Loucy (cell line): ENCODE measurements around the gene KRTCAP2.

Experiments
- H2AFZ ChIP-seq: fragments of 200-600 bp; sonication (generic); 2 replicates; pipeline ENCODE4 v1.6.0; 2016; ENCODE audit warnings: antibody characterized with exemption, mild to moderate bottlenecking, low read length, moderate library complexity
- H3F3A ChIP-seq: fragments of 200-600 bp; 2 replicates; pipeline ENCODE4 v1.6.0; 2016; ENCODE audit warnings: antibody characterized with exemption, low read depth, mild to moderate bottlenecking
- H3K27me3 ChIP-seq: fragments of 200-600 bp; sonication (generic); 2 replicates; pipeline ENCODE4 v1.6.1; 2014; ENCODE audit warnings: low read length, mild to moderate bottlenecking; ENCODE audit not compliant: insufficient read depth, poor library complexity, severe bottlenecking
- H3K36me3 ChIP-seq: fragments of 200-600 bp; sonication (generic); 2 replicates; pipeline ENCODE4 v1.6.1; 2016; ENCODE audit warnings: low read length; ENCODE audit not compliant: insufficient read depth
- H3K4me1 ChIP-seq: fragments of 200-600 bp; sonication (generic); 2 replicates; pipeline ENCODE4 v1.5.1; 2014; ENCODE audit warnings: low read length, mild to moderate bottlenecking; ENCODE audit not compliant: insufficient read depth, poor library complexity, severe bottlenecking
- H3K4me2 ChIP-seq: fragments of 200-600 bp; sonication (generic); 2 replicates; pipeline ENCODE4 v1.6.0; 2014; ENCODE audit warnings: antibody characterized with exemption, low read length, low read depth, mild to moderate bottlenecking; ENCODE audit not compliant: poor library complexity, severe bottlenecking
- H3K4me3 ChIP-seq: fragments of 200-600 bp; sonication (generic); 2 replicates; pipeline ENCODE4 v1.5.1; 2014; ENCODE audit warnings: low read length, mild to moderate bottlenecking, mixed read lengths; ENCODE audit not compliant: poor library complexity, severe bottlenecking
- H3K79me2 ChIP-seq: fragments of 200-600 bp; sonication (generic); 2 replicates; pipeline ENCODE4 v1.6.1; 2014; ENCODE audit warnings: low read length; ENCODE audit not compliant: insufficient read depth
- H3K9ac ChIP-seq: fragments of 200-600 bp; sonication (generic); 2 replicates; pipeline ENCODE4 v1.6.0; 2014; ENCODE audit warnings: mild to moderate bottlenecking, low read depth, low read length, moderate library complexity; ENCODE audit not compliant: poor library complexity, severe bottlenecking
- H3K9me2 ChIP-seq: fragments of 200-600 bp; sonication (generic); replicated peaks from 2 replicates; pipeline ENCODE4 v1.6.1; 2016; ENCODE audit warnings: low read depth, low read length, mixed read lengths
- H3K9me3 ChIP-seq: fragments of 200-600 bp; sonication (generic); 2 replicates; pipeline ENCODE4 v1.6.1; 2014; ENCODE audit warnings: mild to moderate bottlenecking, antibody characterized with exemption, low read length, low read depth; ENCODE audit not compliant: insufficient read depth
- H4K20me1 ChIP-seq: fragments of 200-600 bp; sonication (generic); 2 replicates; pipeline ENCODE4 v1.6.0; 2014; ENCODE audit warnings: antibody characterized with exemption, low read length, mild to moderate bottlenecking; ENCODE audit not compliant: insufficient read depth, poor library complexity, severe bottlenecking
- CTCF ChIP-seq: fragments of 200-600 bp; sonication (generic); conservative IDR thresholded peaks from 2 replicates; pipeline ENCODE4 v1.5.1; 2014; ENCODE audit warnings: mild to moderate bottlenecking, antibody characterized with exemption, low read length
- EZH2phosphoT487 ChIP-seq: fragments of 200-600 bp; IDR thresholded peaks from 2 replicates; pipeline ENCODE4 v1.6.1; 2018; ENCODE audit warnings: antibody characterized with exemption, mild to moderate bottlenecking, moderate library complexity, borderline replicate concordance

KRTCAP2 gene

GRCh38 chr1:155210314-155211104 is 37.4 kb upstream of the KRTCAP2 start:
- Histone ChIP-seq H3K36me3 (no peaks in the 10 kb centered on the region), H3K9ac (peak overlapping the region; percentile 81), H3K27me3 (no peaks in the 10 kb centered on the region), H3K4me1 (peaks cover 28% of the 10 kb centered on the region), H3K9me3 (no peaks in the 10 kb centered on the region), H4K20me1 (no peaks in the 10 kb centered on the region), H3K4me3 (peak overlapping the region; percentile 91), H3K9me2 (no peaks in the 10 kb centered on the region), H3F3A (no peaks in the 10 kb centered on the region), H2AFZ (no peak overlapping the region), H3K4me2 (peak overlapping the region; percentile 99), H3K79me2 (peaks cover 16% of the 10 kb centered on the region)
- TF ChIP-seq CTCF: no peak
- no peak for TF ChIP-seq EZH2phosphoT487

GRCh38 chr1:155209312-155209721 is 36.2 kb upstream of the KRTCAP2 start:
- peak overlapping the region; percentile 91 for H3K4me3 ChIP-seq
- peak overlapping the region; percentile 99 for H3K4me2 ChIP-seq
- H3K9me2 ChIP-seq: no peaks in the 10 kb centered on the region
- no peaks in the 10 kb centered on the region for H3K27me3 ChIP-seq
- peaks cover 16% of the 10 kb centered on the region for H3K79me2 ChIP-seq
- TF ChIP-seq CTCF: no peak
- TF ChIP-seq EZH2phosphoT487: no peak
- no peaks in the 10 kb centered on the region for H4K20me1 ChIP-seq
- peaks cover 28% of the 10 kb centered on the region for H3K4me1 ChIP-seq
- no peaks in the 10 kb centered on the region for H3K9me3 ChIP-seq
- peak overlapping the region; percentile 91 for H2AFZ ChIP-seq
- H3F3A ChIP-seq: no peaks in the 10 kb centered on the region
- no peaks in the 10 kb centered on the region for H3K36me3 ChIP-seq
- H3K9ac ChIP-seq: peak overlapping the region; percentile 81

DNA sequence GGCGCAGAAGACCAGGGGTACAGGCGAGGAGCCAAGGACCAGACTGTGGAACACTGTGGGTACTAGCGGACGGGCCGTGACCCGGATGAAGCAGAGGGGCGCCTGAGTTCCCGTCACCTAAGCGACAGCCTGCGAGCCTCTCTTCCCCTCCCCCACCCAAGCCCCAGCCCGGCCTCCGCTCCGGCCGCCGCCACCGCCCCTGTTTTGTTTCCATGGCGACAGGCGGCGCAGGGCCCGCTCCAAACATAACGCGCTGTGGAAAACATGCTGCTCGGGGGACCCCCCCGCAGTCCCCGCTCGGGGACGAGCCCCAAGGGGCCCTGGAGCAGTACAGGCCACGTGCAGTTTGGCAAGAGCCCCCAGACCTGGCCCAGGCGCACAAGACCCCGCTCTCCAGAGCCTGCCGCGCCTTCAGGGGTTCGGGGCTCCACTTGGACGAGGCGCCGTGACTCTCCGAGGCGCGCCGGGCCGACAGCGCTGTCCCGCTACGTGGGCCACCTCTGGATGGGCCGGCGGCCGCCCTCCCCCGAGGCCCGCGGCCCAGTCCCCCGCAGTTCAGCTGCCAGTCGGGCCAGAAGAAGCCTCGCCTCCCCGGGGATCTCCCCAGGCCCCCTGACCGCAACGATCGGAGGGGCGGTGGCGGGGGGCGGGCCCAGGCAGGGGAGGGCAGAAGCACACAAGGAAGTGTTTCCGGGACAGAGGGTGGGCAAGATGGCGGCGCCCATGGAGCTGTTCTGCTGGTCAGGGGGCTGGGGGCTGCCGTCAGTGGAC is 35.6 kb upstream of the KRTCAP2 start, which contains the start of gene MTX1:
TSS of gene MTX1 (plus strand) at position 155 of the 771 bp plus-strand sequence. CDS start at position 265, 110 bp downstream.
- Histone ChIP-seq H3K4me3 (peak within 1 kb of the TSS; percentile 91), H3K9ac (peak within 1 kb of the TSS; percentile 81), H3K9me2 (no peaks in the 10 kb centered on the region), H2AFZ (peak within 1 kb of the TSS; percentile 91), H3K36me3 (no peaks in the 10 kb centered on the region), H4K20me1 (no peaks in the 10 kb centered on the region), H3K79me2 (peaks cover 16% of the 10 kb centered on the region), H3K9me3 (no peaks in the 10 kb centered on the region), H3K4me1 (peaks cover 28% of the 10 kb centered on the region), H3F3A (no peaks in the 10 kb centered on the region), H3K27me3 (no peaks in the 10 kb centered on the region), H3K4me2 (peak within 1 kb of the TSS; percentile 99)
- TF ChIP-seq CTCF: no peak
- TF ChIP-seq EZH2phosphoT487: no peak
